Thyroid gland (tissue), 4 donors: ENCODE results near the gene TSHZ2. TPM values are rescaled to one million over a fixed set of nuclear protein-coding genes. Genes with fewer than 3 reads are reported as not detected.

Experiments
- DNase-seq, 2 donors: peaks; one replicate each; pipeline ENCODE4 v3.0.0-alpha.2; 2019
- H3K27ac ChIP-seq, 3 donors: fragments of 200-600 bp; sonication (generic); 1 replicate in 2 of 3; 2 replicates in 1 of 3; pipeline ENCODE4 v1.5.1; 2016 to 2019; ENCODE audit warnings: mild to moderate bottlenecking in 1 of 3, moderate library complexity in 1 of 3
- H3K27me3 ChIP-seq: fragments of 200-600 bp; sonication (generic); one replicate; pipeline ENCODE4 v1.5.1; 2019
- H3K36me3 ChIP-seq, 2 donors: fragments of 200-600 bp; sonication (generic); one replicate each; pipeline ENCODE4 v1.5.1; 2016 to 2019
- H3K4me1 ChIP-seq, 2 donors: fragments of 200-600 bp; sonication (generic); one replicate each; pipeline ENCODE4 v1.5.1; 2017 to 2019
- H3K4me3 ChIP-seq, 3 donors: fragments of 200-600 bp; sonication (generic); replicated peaks in 1 of 3; 1 replicate in 2 of 3; 2 replicates in 1 of 3; pipeline ENCODE4 v1.5.1; 2016; ENCODE audit warnings: mild to moderate bottlenecking in 1 of 3
- H3K9me3 ChIP-seq: fragments of 200-600 bp; sonication (generic); one replicate; pipeline ENCODE4 v1.5.1; 2017
- POLR2A ChIP-seq, 2 donors: fragments of 450-650 bp; IDR thresholded peaks; one replicate each; pipeline ENCODE4 v1.6.1; 2017; ENCODE audit warnings: antibody characterized with exemption in 2 of 2, mild to moderate bottlenecking in 2 of 2, moderate library complexity in 1 of 2
- WGBS, 2 donors: methylation state at CpG; one replicate each; pipeline ENCODE4 v1.1.5; 2017; 5-methylcytosine and 5-hydroxymethylcytosine counted together
- intact Hi-C: fragments of 100-400 bp; cut with DNase I; formaldehyde crosslinking; loops from one replicate; pipeline ENCODE4 v1.15.1; 2023
- total RNA-seq, 4 donors: library from RNA; depleted of rRNA; stranded (reverse); fragments of >200 nt; gene quantifications; one replicate each; pipeline ENCODE4 v1.2.3, GENCODE V29; 2016
- TF ChIP-seq, protein P1 (sequence below), 6 experiments: fragments of 200-600 bp in 3 of 6; fragments of 450-650 bp in 3 of 6; sonication (generic) in 3 of 6; IDR thresholded peaks; one replicate each; pipeline ENCODE4 v1.5.1; 2016 to 2019; ENCODE audit warnings: antibody characterized with exemption in 6 of 6, mild to moderate bottlenecking in 2 of 6, inconsistent platforms in 1 of 6, moderate library complexity in 1 of 6

The TSHZ2 gene
- total RNA-seq, 4 donors from 2014 or later: 11.0 to 27.9 (median 14.0) TPM

DNA sequence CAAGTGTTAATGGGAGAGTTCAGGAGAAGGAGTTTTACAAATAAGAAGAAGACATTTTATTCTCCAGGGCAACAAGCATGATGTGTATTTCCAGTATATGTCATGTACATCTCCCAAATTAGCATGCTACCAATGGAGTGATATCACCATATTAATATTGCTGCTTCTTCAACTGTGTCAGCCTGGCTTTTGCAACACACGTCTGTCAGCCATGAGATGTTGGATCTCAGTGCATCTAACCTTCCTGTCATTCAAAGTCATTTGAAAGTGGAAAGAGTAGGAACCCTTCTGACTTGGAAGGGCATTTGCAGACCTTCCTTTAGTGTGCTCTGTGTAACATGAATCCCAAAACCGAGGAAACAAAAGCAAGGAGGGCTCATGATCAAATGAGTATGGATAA is 337.4 kb downstream of the TSHZ2 start:
- H3K27ac ChIP-seq: no peak overlapping the region
- DNase-seq: no peak
- no peak overlapping the region for H3K4me3 ChIP-seq
- no peaks in the 10 kb centered on the region for H3K27me3 ChIP-seq
- H3K36me3 ChIP-seq: no peaks in the 10 kb centered on the region
- TF ChIP-seq POLR2A (IDR thresholded peaks at IDR 0.05): no peak
- TF ChIP-seq, protein P1, sequence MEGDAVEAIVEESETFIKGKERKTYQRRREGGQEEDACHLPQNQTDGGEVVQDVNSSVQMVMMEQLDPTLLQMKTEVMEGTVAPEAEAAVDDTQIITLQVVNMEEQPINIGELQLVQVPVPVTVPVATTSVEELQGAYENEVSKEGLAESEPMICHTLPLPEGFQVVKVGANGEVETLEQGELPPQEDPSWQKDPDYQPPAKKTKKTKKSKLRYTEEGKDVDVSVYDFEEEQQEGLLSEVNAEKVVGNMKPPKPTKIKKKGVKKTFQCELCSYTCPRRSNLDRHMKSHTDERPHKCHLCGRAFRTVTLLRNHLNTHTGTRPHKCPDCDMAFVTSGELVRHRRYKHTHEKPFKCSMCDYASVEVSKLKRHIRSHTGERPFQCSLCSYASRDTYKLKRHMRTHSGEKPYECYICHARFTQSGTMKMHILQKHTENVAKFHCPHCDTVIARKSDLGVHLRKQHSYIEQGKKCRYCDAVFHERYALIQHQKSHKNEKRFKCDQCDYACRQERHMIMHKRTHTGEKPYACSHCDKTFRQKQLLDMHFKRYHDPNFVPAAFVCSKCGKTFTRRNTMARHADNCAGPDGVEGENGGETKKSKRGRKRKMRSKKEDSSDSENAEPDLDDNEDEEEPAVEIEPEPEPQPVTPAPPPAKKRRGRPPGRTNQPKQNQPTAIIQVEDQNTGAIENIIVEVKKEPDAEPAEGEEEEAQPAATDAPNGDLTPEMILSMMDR (IDR thresholded peaks at IDR 0.05): no peak
- intact Hi-C loops: no loop called here
- 79 to 83% methylated on average over 2 of the region's 2 CpGs for WGBS, 2 donors
- H3K9me3 ChIP-seq: no peaks in the 10 kb centered on the region
- H3K4me1 ChIP-seq: no peaks in the 10 kb centered on the region

DNA sequence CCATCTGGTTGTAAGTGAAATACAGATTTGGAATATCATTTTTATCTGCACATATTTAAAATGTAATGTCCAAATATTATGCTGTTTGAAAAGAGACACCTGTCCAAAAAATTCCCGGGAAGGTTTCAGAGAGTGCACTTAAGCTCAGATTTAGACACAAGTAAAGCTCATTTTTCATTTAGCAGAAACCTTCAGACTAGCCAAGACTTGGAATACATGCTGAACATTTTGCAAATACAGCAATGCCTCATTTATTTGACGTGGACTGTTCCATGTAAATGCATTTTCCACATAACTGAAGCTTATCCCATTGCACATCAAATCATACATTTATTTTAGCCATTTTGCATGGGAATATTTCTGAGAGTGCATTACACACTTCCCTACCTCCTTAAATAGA is 340.8 kb downstream of the TSHZ2 start:
- TF ChIP-seq, protein P1 (IDR thresholded peaks at IDR 0.05): no peak
- TF ChIP-seq POLR2A (IDR thresholded peaks at IDR 0.05): no peak
- no peaks in the 10 kb centered on the region for H3K9me3 ChIP-seq

DNA sequence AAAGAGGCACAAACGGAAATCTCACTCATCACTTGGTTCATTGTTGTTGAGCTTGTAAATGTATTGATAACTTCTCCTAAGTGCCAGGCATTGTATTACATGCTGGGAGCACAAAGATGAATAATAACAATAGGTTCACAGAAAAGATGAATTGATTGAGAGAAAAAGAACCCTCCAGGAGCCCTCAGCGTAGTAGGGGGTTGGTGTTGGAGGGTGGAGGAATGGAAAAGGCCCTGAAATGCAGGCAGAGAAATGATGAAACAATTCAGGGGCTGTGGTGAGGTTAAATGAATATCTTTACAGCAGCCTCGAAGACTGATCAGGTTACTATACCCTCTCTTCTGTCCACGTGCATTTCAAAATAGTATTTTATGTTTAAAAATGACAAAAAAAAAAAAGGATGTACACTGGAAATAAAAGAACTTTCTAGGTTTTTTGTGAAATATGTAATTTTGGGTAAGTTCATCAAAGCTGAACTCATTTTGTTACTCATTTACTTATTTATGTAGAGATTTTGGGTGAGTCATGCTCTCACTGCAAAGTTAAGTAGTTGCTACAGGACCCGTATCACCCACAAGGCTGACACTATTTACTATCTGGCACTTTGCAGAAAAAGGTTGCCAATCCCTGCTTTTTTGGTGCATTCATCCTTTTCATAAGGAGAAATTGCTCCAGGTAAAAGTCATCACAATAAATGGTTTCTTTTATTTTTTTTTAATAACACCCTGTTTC is 344.2 kb downstream of the TSHZ2 start:
- Histone ChIP-seq H3K4me1 (no peaks in the 10 kb centered on the region), H3K4me3 (no peak overlapping the region), H3K9me3 (no peaks in the 10 kb centered on the region), H3K27ac (no peak overlapping the region), H3K27me3 (no peaks in the 10 kb centered on the region), H3K36me3 (no peaks in the 10 kb centered on the region)
- no peak for DNase-seq
- WGBS, 2 donors: 85% methylated on average over 5 of the region's 5 CpGs
- intact Hi-C loops: no loop called here
- TF ChIP-seq, protein P1 (IDR thresholded peaks at IDR 0.05): no peak
- no peak for TF ChIP-seq POLR2A (IDR thresholded peaks at IDR 0.05)

More for the DNA sequence above, 340.8 kb downstream of the TSHZ2 start:
- 68 to 77% methylated on average over 2 of the region's 2 CpGs for WGBS, 2 donors
- DNase-seq: no peak
- H3K4me1 ChIP-seq: no peaks in the 10 kb centered on the region
- H3K4me3 ChIP-seq: no peak overlapping the region
- H3K27ac ChIP-seq: no peak overlapping the region
- no peaks in the 10 kb centered on the region for H3K36me3 ChIP-seq
- intact Hi-C loops: no loop called here
- H3K27me3 ChIP-seq: no peaks in the 10 kb centered on the region

DNA sequence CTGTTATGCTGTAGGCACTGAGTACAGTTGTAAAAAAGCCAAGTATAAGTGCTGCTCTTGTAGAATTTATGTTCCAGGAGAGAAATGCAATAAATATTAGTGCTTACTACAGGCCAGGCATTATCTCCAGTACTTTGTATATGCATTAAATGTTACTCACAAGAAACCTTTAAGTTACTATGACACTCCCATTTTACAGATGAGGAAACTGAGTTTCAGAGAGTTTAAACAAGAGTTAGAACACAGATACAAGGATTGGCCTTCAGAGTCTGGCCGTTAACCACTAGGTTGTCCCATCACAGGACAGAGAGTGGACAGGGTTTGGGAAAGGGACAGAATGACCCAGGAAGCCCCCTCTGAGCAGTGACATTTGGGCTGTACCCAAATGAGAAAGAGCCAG is 347.0 kb downstream of the TSHZ2 start:
- DNase-seq: no peak
- TF ChIP-seq, protein P1 (IDR thresholded peaks at IDR 0.05): no peak
- TF ChIP-seq POLR2A (IDR thresholded peaks at IDR 0.05): no peak
- no peaks in the 10 kb centered on the region for H3K36me3 ChIP-seq
- no peaks in the 10 kb centered on the region for H3K9me3 ChIP-seq
- H3K27ac ChIP-seq: no peak overlapping the region
- intact Hi-C loops: no loop called here
- no peaks in the 10 kb centered on the region for H3K4me1 ChIP-seq
- H3K27me3 ChIP-seq: no peaks in the 10 kb centered on the region
- WGBS, 2 donors: 88 to 93% methylated on average over 1 of the region's 1 CpG
- no peak overlapping the region for H3K4me3 ChIP-seq

DNA sequence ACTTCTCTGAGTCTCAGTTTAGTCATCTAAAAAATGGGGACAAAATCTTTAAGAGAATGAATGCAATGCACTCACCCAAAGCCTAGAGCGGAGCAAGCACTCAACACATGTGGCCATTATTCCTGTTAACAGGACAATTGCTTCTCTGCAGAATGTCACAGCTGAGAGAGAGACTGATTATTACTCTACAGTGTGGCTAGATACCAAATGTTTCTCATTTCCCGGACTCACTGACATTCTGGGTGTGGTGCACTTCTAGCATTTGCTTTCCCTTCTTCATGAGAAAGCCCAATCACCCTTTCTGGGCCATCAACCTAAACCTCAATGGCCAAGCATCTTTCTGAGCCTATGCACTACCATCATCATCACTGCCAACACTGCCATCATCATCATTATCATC is 347.6 kb downstream of the TSHZ2 start:
- TF ChIP-seq, protein P1 (IDR thresholded peaks at IDR 0.05): no peak
- TF ChIP-seq POLR2A (IDR thresholded peaks at IDR 0.05): no peak
- H3K9me3 ChIP-seq: no peaks in the 10 kb centered on the region
- no peak for DNase-seq
- intact Hi-C loops: no loop called here
- 87 to 88% methylated on average over 2 of the region's 2 CpGs for WGBS, 2 donors
- no peak overlapping the region for H3K4me3 ChIP-seq
- H3K36me3 ChIP-seq: no peaks in the 10 kb centered on the region
- H3K4me1 ChIP-seq: no peaks in the 10 kb centered on the region
- no peaks in the 10 kb centered on the region for H3K27me3 ChIP-seq
- no peak overlapping the region for H3K27ac ChIP-seq
